ENCODE measurements around the gene CCDC66.

The CCDC66 gene

GRCh38 chr3:56622381-56622780 is 65.4 kb downstream of the CCDC66 start:
- DNase-seq: peak in 1 of 3 experiments; percentile 7

- no peak for DNase-seq
Measured at GRCh38 chr3:56624725-56625124, 67.8 kb downstream of the CCDC66 start.

DNA sequence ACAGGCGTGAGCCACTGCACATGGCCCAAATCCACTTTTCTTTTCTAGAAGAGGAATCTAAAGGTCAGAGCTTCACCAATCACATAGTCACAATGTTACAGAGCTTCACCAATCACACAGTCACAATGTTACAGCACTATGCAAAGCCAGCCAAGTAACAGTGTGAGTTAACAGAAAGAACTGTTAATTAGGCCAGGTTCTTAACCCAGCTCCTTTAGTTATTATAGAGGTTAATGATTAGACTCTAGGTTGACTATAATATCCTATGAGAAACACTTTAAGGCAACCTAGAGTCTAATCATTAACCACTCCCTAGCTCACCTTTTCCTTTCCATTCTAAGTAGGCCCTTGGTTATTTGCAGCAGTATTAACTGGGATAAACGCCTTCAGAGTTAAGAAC is 72.1 kb downstream of the CCDC66 start:
- DNase-seq: no peak

- DNase-seq: no peak
Measured at GRCh38 chr3:56629451-56629850, 72.5 kb downstream of the CCDC66 start.

DNA sequence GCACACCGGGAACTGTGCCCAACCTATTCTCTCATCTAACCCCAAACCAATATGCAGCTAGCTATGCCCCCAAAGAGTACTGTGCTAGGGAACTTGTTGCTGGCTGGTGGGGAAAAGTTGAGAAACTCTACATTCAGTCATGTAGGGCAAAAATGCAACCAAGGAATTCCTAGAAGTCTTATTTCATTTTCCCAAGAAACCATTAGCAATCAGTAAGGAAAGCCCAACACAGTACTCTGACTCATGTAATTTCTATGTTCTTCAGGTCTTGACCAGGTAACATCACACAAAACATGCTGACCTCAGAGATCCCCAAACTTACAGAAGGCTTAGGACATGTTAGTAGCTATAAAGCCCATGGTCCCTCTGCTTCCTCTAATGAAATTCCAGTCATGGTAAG is 74.0 kb downstream of the CCDC66 start:
- no peak for DNase-seq

GRCh38 chr3:56633181-56633580 is 76.2 kb downstream of the CCDC66 start:
- DNase-seq: no peak

DNA sequence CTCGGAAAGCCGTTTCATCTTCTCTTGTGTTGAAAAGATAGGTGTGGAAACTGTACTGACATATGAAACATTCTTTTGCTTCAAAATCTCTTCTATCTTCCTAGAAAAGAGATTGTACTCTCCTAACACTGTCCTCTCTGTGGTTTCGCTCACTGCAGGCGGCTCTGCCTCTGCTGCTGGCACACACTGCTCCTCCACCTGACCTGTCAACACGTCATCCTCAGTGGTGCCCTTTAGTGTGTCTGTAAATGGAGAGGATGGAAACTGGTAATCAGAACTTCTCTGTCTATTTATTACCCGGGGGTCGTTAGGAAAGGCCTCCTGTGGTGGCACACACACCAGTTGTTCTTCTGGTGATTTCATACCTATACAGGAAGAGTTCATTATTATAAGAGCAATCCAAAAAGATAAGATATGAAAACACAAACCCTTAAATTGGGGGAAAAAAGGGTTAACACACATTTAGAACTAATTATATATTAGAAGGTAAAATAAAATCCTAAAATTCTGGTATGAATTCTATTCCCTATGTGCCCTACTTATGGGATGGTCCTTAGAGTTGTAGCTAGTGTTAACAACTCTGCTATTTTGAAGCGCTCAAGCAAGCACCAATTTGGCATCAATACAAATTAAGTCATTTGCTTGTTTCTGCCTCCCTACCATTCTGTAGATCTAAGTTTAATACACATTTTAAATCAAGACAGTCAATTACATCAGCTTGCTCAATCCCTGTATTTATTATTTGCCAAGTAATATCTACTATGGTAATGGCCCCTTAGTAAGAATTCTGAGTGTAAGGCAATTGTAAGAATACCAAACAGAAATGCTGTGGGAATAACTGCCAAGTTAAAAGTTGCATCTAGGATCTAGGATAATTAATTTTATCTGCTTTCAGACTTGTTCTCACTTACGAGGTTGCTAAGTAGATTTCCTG is 76.9 kb downstream of the CCDC66 start:
- no peak for DNase-seq

DNA sequence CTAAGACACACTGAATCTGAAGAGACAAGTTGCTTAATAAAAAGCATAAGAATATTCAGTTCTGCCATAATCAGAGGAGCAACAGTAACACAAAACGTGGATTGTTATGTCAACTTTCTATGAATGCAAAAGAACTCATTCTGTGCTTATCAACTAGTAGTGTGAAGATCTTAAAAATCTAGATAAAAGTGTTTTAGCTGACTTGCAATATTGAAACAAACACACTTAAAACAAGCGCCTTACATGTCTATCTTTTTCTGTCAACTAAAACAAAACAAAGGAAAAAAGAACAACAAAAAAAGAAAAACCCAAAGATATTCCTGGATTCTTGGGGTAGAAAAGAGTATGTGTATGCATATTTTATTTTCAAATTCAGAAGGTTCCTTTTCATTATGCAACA is 88.4 kb downstream of the CCDC66 start:
- no peak for DNase-seq

DNA sequence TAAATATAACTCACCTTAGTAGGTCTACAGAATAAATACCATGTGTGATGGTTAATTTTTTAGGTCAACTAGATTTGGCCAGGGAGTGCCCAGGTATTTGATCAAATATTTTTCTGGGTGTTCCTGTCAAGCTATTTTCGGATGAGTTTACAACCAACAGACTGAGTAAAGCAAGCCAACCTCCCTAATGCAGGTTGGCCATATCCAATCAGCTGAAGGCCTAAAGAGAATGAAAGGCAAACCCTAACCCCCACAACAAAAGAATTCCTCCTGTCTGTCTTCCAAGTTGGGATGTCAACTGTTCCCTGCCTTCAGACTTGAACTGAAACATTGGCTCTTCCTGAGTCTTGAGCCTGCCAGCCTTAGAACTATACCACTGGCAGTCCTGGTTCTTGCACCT is 97.5 kb downstream of the CCDC66 start:
- DNase-seq: no peak

- no peak for DNase-seq
Measured at GRCh38 chr3:56655709-56656108, 98.7 kb downstream of the CCDC66 start.

DNA sequence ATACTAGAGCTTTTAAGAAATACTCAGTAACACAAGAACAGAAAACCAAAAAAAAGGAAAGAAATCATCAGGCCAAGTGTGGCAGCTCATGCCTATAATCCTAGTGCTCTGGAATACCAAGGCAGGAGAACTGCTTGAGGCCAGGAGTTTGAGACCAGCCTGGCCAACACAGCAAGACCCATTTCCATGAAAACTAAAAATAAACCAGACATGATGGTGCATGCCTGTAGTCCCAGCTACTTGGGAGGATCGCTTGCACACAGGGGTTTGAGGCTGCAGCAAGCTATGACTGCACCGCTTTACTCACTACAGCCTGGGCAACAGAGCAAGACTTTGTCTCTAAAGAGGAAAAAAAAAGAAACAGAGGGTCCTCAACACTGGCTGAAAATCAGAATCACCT is 107.8 kb downstream of the CCDC66 start:
- no peak for DNase-seq

DNA sequence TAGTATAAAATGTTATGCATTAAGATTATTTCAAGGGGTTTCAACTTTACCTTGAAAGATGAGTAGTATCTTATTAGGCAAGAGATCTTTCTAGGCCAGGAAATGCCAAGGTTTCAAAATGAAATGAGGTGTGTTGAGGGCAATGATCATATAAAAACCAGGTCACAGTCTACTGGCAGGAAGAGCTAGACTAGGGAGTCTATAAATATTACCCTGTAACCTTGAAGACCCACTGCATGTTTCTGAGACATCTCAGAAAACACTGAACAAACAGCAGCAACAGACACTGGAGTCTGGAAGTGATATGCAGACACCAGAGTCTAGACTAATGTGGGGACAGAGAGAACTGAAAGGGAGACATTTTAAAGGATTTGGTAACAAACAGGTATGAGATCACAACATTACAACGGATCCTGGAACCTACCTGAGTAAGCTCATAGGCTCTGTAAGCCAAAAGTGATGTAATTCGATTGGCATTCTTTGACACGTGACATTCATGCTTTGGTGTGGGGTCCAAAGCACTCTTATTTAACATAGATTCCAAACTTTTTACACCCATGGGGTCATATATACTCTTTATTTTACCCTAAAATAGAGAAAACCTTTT is 111.1 kb downstream of the CCDC66 start:
- no peak for DNase-seq

All from NCI-H1417 (cell line).